IPS-NIHi11 (cell line): Measurements from ENCODE around the gene MAP7.
A peak's percentile ranks its signal among the peaks of the same experiment; 100 is the strongest.
"Not testable (repeated sequence)": the region's sequence is repeated elsewhere in the genome, so short reads cannot be mapped to it uniquely, and the experiment has no call there.

Experiments
- DNase-seq: peaks from one replicate; pipeline ENCODE4 v3.0.0; 2012; ENCODE audit warnings: mixed read lengths, low spot score

Gene MAP7

GRCh38 chr6:136337606-136338005 lies 212.6 kb downstream of the MAP7 start:
- no peak for DNase-seq

GRCh38 chr6:136337121-136337520 lies 213.1 kb downstream of the MAP7 start:
- no peak for DNase-seq

- no peak for DNase-seq
These were observed 214.4 kb downstream of the MAP7 start for GRCh38 chr6:136335736-136336363.

- DNase-seq: no peak
These were observed 215.4 kb downstream of the MAP7 start for GRCh38 chr6:136334853-136335252.

- no peak for DNase-seq
These were observed 215.8 kb downstream of the MAP7 start for GRCh38 chr6:136334465-136334846.

- DNase-seq: no peak
These were observed 216.3 kb downstream of the MAP7 start for GRCh38 chr6:136333824-136334464.

- DNase-seq: no peak
These were observed 218.8 kb downstream of the MAP7 start for GRCh38 chr6:136331461-136331860.

- DNase-seq: no peak
These were observed 219.6 kb downstream of the MAP7 start for GRCh38 chr6:136330634-136331033.

GRCh38 chr6:136326038-136326553 lies 224.1 kb downstream of the MAP7 start:
- DNase-seq: no peak

- DNase-seq: no peak
These were observed 225.4 kb downstream of the MAP7 start for GRCh38 chr6:136324686-136325380.

GRCh38 chr6:136323431-136324112 lies 226.7 kb downstream of the MAP7 start:
- DNase-seq: no peak

GRCh38 chr6:136319732-136320131 lies 230.5 kb downstream of the MAP7 start:
- DNase-seq: no peak

- DNase-seq: no peak
These were observed 231.5 kb downstream of the MAP7 start for GRCh38 chr6:136318676-136319075.

- DNase-seq: no peak
These were observed 232.3 kb downstream of the MAP7 start for GRCh38 chr6:136317971-136318370.

- DNase-seq: peak; percentile 71
These were observed 233.1 kb downstream of the MAP7 start for GRCh38 chr6:136317021-136317694.

GRCh38 chr6:136315594-136315993 lies 234.6 kb downstream of the MAP7 start:
- no peak for DNase-seq

- DNase-seq: no peak
These were observed 237.2 kb downstream of the MAP7 start for GRCh38 chr6:136312975-136313374.

- DNase-seq: no peak
These were observed 240.4 kb downstream of the MAP7 start for GRCh38 chr6:136309729-136310311.

- DNase-seq: no peak
These were observed 241.1 kb downstream of the MAP7 start for GRCh38 chr6:136309171-136309570.

GRCh38 chr6:136308469-136308868 lies 241.8 kb downstream of the MAP7 start:
- DNase-seq: not testable (repeated sequence)

- no peak for DNase-seq
These were observed 242.9 kb downstream of the MAP7 start for GRCh38 chr6:136307351-136307750.

GRCh38 chr6:136306466-136306865 lies 243.8 kb downstream of the MAP7 start:
- no peak for DNase-seq
